GM19395 (cell line): ENCODE results near the gene PLXNB2.

Source experiments
- ATAC-seq: cut with Tn5 transposase; IDR thresholded peaks from one replicate; pipeline ENCODE4 v1.9.1; 2021; ENCODE audit warnings: mild to moderate bottlenecking, moderate library complexity; ENCODE audit not compliant: unreplicated experiment

The PLXNB2 gene

GRCh38 chr22:50242406-50242949 is 65.0 kb downstream of the PLXNB2 start:
- no peak for ATAC-seq

DNA sequence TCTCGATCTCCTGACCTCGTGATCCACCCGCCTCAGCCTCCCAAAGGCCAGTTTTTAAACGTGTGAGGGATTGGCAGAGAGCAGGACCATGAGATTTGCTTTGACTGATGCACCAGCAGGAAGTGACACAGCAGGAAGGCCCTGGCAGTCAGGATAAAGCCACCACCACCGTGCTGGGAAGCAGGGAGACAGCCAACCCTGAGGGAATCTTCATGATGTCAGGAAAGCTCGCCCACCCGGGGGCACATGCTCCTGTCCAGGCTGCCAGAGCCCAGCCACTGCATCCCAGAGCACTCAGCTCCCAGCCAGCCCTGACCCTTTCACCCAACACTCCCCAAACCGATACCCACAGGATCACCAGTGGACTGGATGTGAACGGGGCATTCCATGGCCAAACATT is 68.7 kb downstream of the PLXNB2 start:
- no peak for ATAC-seq

- ATAC-seq = no peak
Measured at GRCh38 chr22:50236731-50237409, 70.6 kb downstream of the PLXNB2 start.

DNA sequence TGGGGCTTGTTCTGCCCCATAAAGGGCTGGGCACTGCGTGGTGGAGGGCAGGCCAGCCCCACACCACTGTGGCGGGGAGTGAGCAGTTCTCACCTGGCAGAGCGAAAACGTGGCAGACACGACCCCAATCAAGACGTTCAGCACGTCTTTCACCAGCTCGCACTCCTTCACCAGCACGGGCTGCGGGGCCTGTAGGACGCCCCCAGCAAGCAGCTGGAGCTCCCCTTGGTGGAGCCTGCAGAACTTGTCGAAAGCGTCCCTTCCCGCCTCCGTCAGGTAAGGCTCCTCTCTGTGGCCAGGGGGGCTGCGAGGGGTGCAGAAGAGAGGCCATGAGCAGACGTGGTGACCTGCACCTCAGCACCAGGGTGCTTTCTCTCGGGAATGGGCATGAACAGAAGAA is 74.2 kb downstream of the PLXNB2 start:
- no peak for ATAC-seq

GRCh38 chr22:50232481-50233151 is 74.8 kb downstream of the PLXNB2 start:
- no peak for ATAC-seq

GRCh38 chr22:50229370-50229769 is 78.1 kb downstream of the PLXNB2 start:
- ATAC-seq = no peak

DNA sequence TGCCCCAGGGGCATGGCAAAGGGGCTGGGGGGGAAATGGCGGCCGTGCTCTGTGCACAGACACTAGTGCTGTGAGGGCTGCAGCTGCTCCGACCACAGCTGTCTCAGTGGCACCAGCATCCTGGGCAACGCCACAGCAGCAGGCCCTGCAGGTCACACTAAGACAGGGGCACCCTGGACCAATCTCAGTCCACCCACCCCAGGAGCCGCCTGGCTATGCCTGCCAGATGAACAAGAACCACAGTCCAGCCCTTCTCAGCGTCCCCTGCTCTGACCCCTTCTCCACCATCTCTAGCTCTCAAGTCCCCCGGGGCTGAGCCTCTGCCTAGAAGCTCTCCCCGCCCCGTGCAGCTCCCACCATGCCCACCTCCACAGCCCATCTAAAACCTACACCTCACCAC is 79.1 kb downstream of the PLXNB2 start:
- ATAC-seq = no peak

GRCh38 chr22:50227579-50228215 is 79.7 kb downstream of the PLXNB2 start:
- ATAC-seq = no peak

DNA sequence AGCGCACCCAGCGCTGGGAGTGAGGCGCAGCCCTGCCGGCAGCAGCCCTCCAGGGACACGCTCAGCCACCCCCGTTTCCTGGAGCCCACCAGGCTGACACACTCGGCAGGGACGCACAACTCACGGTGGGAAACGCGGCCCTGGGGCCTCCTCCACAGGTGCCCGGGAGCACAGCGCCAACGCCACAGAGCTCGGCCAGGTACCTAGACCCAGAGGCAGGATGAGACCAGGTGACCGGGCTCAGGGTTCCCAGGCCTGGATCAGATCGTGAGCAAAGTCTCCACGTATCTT is 80.6 kb downstream of the PLXNB2 start:
- no peak for ATAC-seq

DNA sequence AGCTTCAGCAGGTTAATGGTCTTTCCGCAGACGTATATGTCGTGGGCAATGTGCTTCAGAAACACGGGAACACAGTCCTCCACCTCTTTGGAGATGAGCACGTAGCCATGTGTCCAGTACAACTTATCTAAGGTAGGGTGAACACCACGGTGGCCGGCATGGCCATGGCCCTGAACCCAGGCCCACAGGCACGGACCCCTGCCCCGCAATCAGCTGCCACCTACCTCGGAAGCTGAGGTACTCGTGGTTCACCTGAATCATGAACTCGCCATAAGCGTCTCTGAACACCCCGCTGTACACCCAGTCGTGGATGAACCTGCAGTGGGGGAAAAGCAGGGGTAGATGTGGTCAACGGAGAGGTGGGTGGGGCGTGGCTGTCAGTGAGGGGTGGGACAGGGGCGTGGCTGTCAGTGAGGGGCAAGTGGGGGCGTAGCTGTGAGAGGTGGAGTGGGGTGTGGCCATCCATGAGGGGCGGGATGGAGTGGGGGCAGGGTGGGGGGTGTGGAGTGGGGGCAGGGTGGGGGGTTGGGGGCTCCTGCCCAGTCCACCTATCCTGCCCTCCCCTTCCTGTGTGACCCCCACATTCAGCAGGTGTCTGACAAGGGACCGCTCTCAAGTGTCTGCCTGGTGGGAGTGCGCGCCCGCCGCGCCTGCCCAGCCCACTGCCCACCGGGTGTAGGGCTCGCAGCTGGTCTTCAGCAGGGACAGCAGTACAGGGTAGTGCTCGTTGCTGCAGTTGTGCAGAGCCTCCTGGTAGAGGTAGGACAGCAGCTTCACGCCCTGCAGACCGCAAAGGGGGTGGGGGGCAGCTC is 81.2 kb downstream of the PLXNB2 start:
- no peak for ATAC-seq

GRCh38 chr22:50225200-50225969 is 82.1 kb downstream of the PLXNB2 start:
- ATAC-seq = no peak
